GM19372 (cell line): ENCODE measurements around the gene CHM.
"Not testable (repeated sequence)": the region's sequence is repeated elsewhere in the genome, so short reads cannot be mapped to it uniquely, and the experiment has no call there.

Experiments used
- ATAC-seq: cut with Tn5 transposase; IDR thresholded peaks from one replicate; pipeline ENCODE4 v1.9.1; 2021; ENCODE audit warnings: mild to moderate bottlenecking, low read depth, moderate library complexity; ENCODE audit not compliant: unreplicated experiment

CHM gene

DNA sequence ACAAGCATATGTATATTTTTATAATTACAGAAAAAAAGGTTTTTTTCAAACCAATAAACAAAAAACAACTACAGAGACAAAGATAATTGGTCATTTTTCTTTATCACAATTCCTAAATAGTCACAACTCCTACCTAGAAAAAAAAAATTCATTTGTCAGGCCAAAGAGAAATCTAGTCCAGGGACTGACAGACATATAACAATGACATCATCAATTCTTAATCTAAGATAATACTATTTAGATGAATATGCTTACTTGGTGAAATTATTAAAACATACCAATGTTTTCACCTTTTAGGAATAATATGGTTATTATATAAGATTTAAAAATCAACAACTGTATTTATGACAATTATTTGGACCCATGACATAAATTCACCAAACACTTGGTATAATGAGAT lies 48.4 kb downstream of the CHM start:
- ATAC-seq: no peak

DNA sequence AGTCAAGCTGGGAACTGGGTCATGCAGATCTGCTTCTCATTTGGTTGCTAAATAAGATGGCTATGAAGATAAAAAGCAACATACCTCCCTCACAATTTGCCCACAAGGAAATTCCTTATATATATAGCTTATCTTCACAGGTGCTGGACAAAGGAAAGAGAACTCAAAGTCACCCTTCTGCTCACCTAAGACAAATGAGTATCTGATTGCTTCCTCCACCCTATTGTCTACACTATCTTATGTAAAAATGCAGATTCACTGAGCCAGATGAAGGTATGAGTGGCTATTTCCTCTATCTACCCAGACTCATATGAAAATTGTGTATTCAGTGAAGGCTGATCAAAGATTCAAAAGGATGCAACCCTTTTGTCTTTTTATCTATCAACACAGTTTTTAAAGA lies 50.8 kb downstream of the CHM start:
- no peak for ATAC-seq

DNA sequence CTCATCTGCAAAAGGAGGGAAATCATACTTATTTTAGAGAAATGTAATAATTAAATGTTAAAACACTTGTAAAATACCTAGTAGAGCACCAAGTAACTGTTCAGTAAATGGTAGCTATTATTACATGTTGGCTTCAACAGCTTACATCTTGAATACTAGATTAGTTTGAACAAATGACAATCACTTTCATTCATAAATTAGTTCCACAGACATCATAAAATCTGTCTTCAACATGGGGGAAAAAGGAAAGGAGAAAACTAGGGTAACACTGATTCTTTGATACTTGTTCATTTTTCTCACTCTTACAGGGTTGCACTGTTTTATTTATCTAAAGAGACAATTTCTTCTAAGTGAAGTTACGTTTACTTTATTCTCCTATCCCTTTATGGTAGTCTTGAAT lies 51.7 kb downstream of the CHM start:
- no peak for ATAC-seq

DNA sequence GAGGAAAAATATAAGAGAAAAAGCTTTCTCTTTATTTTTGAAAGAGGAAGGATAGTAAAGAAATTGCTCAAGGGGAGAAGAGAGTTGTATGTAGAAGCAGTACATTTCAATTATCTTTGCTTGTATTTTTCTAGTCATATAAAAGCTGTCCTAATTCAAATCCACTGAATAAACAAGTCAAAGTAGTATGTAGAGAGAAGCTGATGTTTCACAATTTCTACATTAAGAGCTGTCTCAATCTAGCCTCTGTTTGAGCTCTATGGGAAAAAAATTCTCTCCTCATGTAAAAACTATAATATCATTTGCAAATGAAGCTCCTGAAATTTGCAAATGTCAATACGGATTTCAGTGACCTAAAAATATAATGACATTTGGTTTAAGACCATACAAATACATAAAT lies 52.6 kb downstream of the CHM start:
- no peak for ATAC-seq

DNA sequence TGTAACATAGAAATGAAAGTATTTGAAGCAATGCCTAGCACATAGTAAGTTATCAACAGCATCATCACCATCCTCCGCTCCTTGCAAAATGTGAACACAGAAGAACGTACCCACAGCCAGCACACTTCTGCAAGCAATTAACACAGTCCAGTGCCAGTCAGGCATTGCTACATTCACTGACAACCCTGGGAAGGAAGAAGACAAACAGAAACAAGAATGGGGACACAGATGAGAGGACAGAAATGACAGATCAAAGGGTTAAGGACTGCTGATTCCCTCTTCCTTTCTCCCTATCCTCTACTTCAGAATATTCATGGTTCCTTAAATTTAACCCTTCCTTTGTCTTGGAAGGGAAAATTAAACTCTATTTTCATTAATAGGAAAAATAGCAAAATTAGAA lies 53.1 kb downstream of the CHM start:
- ATAC-seq: no peak

DNA sequence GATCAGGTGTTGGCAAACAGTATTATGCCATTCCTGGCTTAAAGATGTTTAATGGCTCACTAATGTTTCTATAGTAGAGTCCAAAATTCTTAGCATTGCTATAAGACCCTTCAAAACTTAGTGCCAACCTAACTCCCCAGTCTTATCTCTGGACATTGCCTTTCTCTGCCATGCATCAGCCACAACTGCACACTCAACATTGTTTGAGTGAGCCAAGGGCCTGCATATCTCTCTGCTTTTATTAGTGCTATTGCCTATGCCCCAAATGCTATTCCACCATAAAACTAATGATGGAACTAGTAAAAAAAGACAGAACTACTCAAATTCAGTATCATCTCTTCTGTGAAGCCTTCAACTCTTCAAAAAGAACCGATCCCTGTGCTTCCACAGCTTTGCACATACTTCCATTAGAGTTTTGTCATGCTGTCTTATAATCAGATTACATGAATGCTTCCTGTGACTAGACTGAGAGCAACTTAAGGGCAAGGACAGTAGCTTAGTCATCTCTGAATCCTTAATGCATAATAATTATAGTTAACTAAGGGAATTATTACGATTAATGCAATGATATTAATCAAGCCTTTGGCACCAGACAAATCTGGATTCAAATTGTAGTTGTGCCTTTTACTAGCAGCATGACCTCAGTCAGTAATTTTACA lies 53.7 kb downstream of the CHM start:
- no peak for ATAC-seq

DNA sequence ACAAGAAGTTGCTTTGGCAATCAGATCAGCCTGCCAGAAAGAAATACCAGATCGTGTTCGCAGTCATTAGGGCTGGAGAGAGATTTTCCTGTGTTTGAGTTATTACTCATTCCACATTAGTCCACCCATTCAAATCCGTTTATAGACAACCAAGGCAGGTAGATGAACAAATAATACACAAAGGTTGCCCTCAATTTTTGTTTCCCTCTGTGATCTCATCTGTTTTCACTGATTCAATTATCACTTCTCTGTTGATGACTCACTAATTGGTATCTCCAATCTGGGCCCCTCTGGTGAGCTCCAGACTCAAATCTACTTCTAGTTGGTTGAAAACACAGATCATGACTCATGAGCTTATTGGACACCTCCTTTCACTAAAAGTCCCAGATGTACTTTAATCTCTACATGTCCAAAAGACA lies 54.5 kb downstream of the CHM start:
- no peak for ATAC-seq

DNA sequence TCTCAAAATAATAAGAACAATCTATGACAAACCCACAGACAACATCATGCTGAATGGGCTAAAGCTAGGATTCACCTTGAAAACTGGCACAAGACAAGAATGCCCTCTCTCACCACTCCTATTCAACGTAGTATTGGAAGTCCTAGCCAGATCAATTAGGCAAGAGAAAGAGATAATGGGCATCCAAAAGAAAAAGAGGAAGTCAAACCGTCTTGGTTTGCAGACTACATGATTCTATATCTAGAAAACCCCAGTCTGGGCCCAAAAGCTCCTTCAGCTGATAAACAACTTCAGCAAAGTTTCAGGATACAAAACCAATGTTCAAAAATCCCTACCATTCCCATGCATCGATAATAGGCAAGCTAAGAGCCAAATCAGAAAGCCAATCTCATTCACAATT lies 59.0 kb downstream of the CHM start:
- ATAC-seq: no peak

DNA sequence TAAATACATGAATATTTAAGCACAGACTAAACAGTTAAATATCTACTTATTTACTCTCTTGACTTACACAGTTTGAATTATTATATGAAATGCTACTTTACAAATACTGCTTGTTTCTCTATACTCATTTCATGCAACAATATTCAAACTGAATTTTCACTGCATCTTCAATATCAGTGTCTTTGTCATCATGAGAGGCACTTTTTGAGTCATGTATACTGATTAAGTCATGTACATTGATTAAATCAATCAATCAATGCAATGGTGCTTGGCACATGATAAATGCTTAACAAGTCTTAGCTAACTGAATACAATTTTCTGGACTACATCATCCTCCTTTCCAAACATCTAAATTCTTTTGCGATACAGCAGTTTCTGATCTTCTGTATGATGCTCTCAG lies 67.1 kb downstream of the CHM start:
- ATAC-seq: no peak

DNA sequence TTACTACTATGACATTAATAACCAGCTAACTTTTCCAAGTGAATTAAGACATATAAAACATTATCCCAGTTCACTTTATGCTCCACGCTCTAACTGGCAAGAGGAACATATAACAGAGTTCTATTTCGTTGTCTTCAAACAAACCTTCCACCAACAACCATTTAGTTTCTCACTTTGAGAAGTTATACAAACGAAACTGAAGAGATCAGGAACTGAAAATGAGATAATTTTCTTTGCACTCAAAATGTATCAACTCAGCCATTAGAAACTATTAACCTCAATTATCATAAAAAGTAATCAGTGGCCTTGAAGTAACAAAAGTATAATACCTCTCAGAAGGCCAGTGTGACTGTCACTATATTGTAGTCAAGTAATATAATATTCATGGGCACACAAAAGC lies 70.1 kb downstream of the CHM start:
- peak; percentile 91 for ATAC-seq

DNA sequence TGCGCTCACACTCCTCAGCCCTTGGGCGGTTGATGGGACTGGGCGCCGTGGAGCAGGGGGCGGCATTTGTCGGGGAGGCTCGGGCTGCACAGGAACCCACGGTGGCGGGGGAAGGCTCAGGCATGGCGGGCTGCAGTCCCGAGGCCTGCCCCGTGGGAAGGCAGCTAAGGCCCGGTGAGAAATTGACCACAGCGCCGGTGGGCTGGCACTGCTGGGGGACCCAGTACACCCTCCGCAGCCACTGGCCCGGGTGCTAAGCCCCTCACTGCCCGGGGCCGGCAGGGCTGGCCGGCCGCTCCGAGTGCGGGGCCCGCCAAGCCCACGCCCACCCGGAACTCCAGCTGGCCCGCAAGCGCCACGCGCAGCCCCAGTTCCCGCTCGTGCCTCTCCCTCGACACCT lies 75.0 kb downstream of the CHM start:
- ATAC-seq: not testable (repeated sequence)

DNA sequence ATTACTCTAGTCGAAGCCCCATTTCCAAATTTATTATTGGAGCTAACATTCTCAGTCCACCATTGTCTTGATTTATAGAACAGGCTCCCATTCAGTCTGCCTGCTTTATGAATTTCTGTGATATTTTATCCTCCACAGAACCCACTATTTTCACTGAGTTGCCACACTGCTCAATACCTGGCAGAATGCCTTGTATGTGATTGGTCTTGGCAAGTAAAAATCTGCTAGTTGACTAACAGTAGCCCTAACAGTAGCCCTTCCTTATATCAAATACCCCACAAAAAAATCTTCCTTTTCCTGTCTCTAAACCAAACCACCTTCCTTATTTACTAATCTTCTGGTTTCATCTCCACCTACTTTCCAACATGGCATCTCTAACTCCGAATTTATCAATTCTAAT lies 82.6 kb downstream of the CHM start:
- no peak for ATAC-seq

DNA sequence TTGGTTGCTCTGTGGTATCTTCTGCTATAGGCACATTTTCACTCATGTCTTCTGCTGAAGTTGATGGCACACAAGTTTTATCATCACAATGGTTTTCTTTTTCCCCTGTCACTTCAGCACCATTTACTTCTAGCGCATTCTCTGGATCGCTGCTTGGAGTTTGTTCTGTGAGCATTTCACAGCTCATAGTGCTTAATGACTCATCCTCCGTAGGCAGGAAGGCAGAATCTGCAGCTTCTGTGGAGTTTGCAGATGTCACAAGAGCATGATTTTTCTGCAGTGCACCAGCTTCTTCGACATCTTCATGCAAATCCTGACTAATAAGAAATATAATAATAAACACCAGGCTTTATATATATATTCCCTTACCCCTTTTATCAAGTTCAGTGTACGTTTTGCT lies 83.6 kb downstream of the CHM start:
- no peak for ATAC-seq

DNA sequence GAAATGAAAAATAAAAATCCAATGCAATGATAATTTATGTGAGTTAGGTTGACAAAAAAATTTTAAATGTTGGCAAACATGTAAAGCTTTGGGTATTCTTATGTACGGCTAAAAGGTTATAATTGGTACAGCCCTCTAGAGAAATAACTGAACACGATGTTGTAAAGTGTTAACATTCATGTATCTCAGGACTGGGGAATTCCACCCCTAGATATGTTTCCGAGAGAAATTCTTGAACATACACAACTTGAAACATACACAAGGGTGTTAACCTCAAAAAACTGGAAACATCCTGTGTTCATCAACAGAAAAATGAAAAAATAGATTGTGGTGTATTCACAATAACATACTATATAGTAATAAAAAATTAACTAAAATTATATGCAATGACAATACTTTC lies 91.8 kb downstream of the CHM start:
- no peak for ATAC-seq

DNA sequence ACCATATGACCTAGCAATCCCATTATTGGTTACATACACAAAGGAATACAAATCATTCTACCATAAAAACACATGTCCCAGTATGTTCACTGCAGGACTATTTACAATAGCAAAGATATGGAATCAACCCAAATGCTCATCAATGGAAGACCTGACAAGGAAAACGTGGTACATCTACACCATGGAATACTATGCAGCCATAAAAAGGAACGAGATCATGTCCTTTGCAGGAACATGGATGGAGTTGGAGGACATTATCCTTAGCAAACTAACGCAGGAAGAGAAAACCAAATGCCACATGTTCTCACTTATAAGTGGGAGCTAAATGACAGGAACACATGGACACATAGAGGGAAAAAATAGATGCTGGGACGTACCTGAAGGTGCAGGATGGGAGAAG lies 102.6 kb downstream of the CHM start:
- not testable (repeated sequence) for ATAC-seq

DNA sequence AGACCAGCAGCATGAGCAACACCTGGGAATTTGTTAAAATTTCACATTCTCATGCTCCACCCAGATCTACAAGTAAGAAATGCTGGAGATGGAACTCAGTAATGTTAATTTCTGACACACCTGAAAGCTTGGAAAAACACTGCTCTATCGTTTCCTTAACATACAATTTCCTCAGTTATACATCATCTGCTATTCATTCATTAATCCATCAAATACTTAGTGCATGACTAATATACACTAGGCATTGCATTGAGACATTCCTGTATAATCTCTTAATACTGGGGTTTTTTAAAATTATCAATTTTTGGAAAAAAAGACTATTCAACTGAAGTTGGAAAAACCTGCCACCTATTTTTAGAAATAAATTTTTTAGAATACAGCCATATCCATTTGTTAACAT lies 106.1 kb downstream of the CHM start:
- no peak for ATAC-seq

DNA sequence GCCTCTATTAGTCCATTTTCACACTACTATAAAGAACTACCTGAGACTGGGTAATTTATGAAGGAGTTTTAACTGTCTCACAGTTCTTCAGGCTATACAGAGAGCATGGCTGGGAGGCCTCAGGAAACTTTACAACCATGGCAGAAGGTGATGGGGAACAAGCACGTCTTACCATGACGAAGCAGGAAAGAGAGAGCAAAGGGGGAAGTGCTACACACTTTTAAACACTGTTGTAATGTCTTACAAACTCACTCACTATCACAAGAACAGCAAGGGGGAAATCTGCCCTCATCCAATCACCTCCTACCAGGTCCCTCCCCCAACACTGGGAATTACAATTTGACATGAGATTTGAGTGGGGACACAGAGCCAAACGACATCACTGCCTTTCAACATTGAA lies 107.4 kb downstream of the CHM start:
- ATAC-seq: not testable (repeated sequence)

DNA sequence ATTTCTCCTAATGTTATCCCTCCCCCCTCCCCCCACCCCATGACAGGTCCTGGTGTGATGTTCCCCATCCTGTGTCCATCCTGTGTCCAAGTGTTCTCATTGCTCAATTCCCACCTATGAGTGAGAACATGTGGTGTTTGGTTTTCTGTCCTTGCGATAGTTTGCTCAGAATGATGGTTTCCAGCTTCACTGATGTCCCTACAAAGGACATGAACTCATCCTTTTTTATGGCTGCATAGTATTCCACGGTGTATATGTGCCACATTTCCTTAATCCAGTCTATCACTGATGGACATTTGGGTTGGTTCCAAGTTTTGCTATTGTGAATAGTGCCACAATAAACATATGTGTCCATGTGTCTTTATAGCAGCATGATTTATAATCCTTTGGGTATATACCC lies 113.0 kb downstream of the CHM start:
- not testable (repeated sequence) for ATAC-seq

DNA sequence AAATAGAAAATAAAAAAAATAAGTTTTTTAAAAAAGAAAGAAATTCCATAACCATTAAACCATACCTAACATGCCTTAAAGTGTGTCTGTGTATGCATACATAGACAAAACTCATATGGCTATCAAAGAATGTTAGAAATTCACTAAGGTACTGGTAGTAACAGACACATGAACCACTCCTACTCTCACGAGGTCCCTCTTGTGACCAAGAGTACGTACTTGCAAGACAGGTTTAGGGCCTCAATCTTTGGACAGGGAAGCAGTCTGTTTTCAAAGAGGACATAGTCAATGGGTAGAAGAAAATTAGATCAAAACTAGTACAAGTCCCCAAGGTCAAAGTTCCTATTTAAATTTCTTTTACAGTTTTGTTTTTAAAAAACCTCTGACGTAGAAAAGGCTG lies 117.3 kb downstream of the CHM start:
- no peak for ATAC-seq

DNA sequence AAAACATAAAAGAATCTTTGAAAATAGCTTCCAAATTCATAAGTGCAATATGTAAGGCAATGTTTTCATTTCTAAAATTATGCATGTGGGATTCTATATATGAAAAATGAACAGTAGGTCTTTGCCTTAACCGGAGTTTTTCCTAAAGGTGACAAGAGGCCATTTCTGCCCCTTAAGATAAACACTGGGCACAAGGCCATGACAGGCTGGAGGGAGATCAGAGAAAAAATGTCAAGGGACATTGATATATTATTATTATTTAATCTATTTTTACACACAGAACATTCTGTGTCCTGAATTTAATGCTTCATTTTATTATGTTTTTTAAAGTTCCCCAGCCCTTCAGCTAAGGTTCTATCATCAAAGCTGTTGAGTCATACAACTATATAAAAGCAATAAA lies 118.8 kb downstream of the CHM start:
- ATAC-seq: no peak

DNA sequence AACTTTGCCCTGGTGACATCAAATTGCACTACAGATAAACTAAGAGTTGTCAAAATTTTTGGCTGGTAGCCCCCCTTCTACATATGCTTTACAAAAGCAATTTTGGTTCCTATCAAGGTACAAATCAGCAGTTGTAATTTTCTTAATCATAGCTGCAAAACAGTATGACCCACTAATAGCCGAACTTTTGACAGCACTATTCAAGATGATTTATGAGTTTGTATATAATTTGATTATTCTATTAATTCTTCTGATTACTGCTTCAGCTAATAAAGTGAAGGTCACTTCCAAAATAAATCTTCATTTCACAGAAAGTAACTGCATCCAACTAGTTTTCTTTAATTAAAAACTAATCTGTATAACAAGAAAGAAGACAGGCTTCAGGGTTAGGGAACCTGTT lies 119.6 kb downstream of the CHM start:
- no peak for ATAC-seq

DNA sequence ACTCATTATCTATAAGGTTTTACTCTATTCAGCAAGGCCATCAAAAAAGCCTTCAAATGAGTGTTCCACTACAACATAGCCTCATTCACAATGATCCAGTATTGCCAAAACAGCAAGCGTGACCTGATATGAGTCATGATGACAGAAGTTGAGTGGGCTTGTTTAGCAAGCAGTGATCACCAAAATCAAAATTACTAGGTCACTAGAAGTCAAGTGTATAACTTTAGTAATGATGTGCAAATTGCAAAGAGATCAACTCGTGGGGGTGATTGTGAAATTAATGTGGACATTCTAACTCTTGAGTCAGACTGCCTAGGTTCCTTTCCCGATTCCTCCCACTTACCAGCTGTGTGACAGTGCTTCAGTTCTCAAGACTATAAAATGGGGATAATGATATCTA lies 124.5 kb downstream of the CHM start:
- no peak for ATAC-seq

DNA sequence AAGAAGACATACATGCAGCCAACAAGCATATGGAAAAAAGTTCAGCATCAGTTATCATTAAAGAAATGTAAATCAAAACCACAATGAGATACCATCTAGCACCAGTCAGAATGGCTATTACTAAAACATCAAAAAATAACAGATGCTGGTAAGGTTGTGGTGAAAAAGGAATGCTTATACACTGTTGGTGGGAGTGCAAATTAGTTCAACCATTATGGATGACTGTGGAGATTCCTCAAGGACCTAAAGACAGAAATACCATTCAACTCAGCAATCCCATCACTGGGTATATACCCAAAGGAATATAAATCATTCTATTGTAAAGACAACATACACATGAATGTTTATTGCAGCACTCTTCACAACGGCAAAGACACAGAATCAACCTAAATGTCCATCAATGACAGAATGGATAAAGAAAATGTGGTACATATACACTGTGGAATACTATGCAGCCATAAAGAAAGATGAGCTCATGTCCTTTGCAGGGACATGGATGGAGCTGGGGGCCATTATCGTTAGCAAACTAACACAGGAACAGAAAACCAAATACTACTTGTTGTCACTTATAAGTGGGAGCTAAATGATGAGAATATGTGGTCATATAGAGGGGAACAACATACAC lies 130.6 kb downstream of the CHM start:
- ATAC-seq: not testable (repeated sequence)
